ENCODE results near the gene STON2. TPM values are rescaled to one million over a fixed set of nuclear protein-coding genes. Genes with fewer than 3 reads are reported as not detected.

STON2 gene
- total RNA-seq, 1 donor from 2014 or later = not detected

DNA sequence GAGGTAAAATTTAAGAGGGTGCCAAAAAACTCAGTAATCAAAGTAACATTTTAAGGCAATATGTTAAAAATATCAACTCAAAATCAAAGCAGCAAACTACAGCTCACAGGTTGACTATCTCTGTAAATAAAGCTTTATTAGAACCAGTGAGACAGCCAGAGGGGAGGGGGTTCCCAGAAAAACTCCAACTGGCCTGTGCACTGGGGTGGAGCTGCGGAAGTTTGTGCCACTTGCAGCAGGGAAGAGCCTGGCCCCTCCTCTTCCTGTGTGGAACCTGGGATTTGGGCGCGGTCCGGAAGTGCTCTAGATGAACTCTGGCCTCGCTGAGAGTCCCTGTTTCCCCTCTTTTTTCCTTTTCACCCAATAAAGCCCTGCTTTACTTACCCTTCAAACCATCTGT, 8.1 kb downstream of the STON2 start:
- ATAC-seq (ENCODE audit: low read depth) (no peak), DNase-seq (no peak)
- H3K9me3 Mint-ChIP-seq = no peaks in the 10 kb centered on the region
- ChIA-PET POLR2A (no interaction called here), CTCF (no interaction called here)
- no peak overlapping the region for H3K27ac Mint-ChIP-seq
- intact Hi-C loops (cut with micrococcal nuclease) = no loop called here
- H3K36me3 Mint-ChIP-seq (ENCODE audit: low read depth) = no peaks in the 10 kb centered on the region
- H3K4me3 Mint-ChIP-seq = no peak overlapping the region
- peaks cover 5% of the 10 kb centered on the region for H3K27me3 Mint-ChIP-seq
- TF ChIP-seq, protein P1, sequence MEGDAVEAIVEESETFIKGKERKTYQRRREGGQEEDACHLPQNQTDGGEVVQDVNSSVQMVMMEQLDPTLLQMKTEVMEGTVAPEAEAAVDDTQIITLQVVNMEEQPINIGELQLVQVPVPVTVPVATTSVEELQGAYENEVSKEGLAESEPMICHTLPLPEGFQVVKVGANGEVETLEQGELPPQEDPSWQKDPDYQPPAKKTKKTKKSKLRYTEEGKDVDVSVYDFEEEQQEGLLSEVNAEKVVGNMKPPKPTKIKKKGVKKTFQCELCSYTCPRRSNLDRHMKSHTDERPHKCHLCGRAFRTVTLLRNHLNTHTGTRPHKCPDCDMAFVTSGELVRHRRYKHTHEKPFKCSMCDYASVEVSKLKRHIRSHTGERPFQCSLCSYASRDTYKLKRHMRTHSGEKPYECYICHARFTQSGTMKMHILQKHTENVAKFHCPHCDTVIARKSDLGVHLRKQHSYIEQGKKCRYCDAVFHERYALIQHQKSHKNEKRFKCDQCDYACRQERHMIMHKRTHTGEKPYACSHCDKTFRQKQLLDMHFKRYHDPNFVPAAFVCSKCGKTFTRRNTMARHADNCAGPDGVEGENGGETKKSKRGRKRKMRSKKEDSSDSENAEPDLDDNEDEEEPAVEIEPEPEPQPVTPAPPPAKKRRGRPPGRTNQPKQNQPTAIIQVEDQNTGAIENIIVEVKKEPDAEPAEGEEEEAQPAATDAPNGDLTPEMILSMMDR (IDR thresholded peaks at IDR 0.05) = no peak
- no peaks in the 10 kb centered on the region for H3K4me1 Mint-ChIP-seq

DNA sequence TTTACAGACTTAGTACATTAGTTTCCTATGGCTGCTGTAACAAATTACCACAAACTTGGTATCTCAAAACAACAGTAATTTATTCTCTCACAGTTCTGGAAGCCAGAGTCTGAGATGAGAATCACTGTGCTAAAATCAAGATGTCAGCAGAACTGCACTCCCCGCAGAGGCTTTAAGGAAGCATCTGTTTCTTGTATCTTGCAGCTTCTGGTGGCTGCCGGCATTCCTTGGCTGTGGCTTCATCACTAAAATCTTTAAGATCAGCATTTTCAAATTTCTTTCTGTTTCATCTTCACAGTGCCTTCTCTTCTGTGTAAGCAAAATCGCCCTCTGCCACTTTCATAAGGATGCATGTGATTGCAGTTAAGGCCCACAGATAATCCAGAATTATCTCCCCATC, 9.4 kb downstream of the STON2 start:
- no peak overlapping the region for H3K4me3 Mint-ChIP-seq
- H3K36me3 Mint-ChIP-seq (ENCODE audit: low read depth) = no peaks in the 10 kb centered on the region
- ChIA-PET POLR2A (no interaction called here), CTCF (no interaction called here)
- peaks cover 5% of the 10 kb centered on the region for H3K27me3 Mint-ChIP-seq
- no peaks in the 10 kb centered on the region for H3K4me1 Mint-ChIP-seq
- intact Hi-C loops (cut with micrococcal nuclease) = no loop called here
- no peaks in the 10 kb centered on the region for H3K9me3 Mint-ChIP-seq
- TF ChIP-seq, protein P1 (IDR thresholded peaks at IDR 0.05) = no peak
- no peak for DNase-seq
- H3K27ac Mint-ChIP-seq = no peak overlapping the region
- no peak for ATAC-seq (ENCODE audit: low read depth)

DNA sequence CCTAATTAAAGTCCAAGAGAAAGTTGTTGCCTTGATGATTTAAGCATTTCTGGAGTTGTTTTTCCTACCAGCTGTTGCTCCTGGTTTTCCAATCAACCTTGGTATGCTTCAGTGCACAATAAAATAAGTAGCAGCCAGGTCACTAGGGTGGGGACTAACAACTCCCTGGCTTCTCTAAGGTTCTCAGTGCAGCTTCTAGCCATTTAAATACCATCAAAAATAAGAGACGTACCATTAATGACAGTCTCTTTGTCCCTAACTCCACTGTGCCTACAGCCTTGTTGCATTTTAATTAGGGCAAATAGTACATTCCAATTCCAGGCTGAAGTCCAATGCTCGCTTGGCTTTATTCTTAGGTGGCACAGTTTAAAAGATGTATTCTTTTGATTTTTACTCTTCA, 11.8 kb downstream of the STON2 start:
- no peaks in the 10 kb centered on the region for H3K4me1 Mint-ChIP-seq
- POLR2A ChIA-PET = no interaction called here

DNA sequence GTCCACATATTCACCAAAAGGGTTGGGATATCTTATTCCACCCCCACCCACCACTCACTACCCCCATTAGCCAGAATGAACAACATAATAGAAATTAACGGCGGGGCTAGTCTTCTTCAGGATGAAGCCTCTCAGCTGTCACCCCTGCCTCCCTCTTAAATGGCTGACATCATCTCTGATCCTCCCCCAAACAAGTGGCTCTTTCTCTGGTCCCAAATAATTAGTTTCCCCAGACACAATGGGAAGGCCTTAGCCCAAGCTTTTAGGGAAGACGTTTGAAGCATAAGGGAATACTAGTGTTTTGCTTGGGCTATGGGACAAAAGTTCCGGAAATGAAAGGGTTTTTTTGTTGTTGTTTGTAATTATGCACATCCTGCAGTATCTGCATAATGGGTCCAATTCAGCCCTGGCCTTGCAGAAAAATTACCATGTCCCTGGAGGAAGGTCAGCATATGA, 13.8 kb downstream of the STON2 start:
- ChIA-PET CTCF (no interaction called here), POLR2A (no interaction called here)
- ATAC-seq (ENCODE audit: low read depth) (no peak), DNase-seq (no peak)
- TF ChIP-seq, protein P1 (IDR thresholded peaks at IDR 0.05) = no peak
- Mint-ChIP-seq H3K9me3 (no peaks in the 10 kb centered on the region), H3K27me3 (peaks cover 5% of the 10 kb centered on the region), H3K4me3 (no peak overlapping the region), H3K27ac (no peak overlapping the region), H3K4me1 (no peaks in the 10 kb centered on the region), H3K36me3 (ENCODE audit: low read depth) (no peaks in the 10 kb centered on the region)
- intact Hi-C loops (cut with micrococcal nuclease) = no loop called here

More for the DNA sequence above, 11.8 kb downstream of the STON2 start:
- TF ChIP-seq, protein P1 (IDR thresholded peaks at IDR 0.05) = no peak
- intact Hi-C loops (cut with micrococcal nuclease) = no loop called here
- Mint-ChIP-seq H3K4me3 (no peak overlapping the region), H3K36me3 (ENCODE audit: low read depth) (no peaks in the 10 kb centered on the region), H3K9me3 (no peaks in the 10 kb centered on the region), H3K27ac (no peak overlapping the region), H3K27me3 (peaks cover 5% of the 10 kb centered on the region)
- ATAC-seq (ENCODE audit: low read depth) (no peak), DNase-seq (no peak)
- CTCF ChIA-PET = no interaction called here

DNA sequence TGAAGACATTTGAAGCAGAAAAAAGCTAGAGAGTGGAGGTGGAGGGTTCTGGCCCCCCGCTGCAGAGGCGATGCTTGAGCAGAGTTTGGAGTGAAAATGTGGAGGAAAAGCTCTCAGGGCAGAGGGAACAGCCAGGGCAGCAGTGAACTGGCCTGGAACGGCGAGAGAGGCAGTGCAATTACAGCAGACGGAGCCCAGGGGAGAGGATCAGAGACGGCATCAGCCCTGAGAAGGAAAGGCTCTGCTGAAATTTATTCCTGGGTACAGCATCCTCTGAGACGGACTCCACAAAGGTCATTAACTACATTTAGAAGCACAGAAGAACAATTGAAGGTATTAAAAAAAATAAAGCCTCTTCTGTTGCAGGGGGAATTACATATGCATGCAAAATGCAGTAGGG, 14.2 kb downstream of the STON2 start:
- H3K4me1 Mint-ChIP-seq = no peaks in the 10 kb centered on the region
- peaks cover 5% of the 10 kb centered on the region for H3K27me3 Mint-ChIP-seq
- no peak for ATAC-seq (ENCODE audit: low read depth)
- DNase-seq = no peak
- no peak overlapping the region for H3K4me3 Mint-ChIP-seq
- H3K36me3 Mint-ChIP-seq (ENCODE audit: low read depth) = no peaks in the 10 kb centered on the region
- intact Hi-C loops (cut with micrococcal nuclease) = no loop called here
- TF ChIP-seq, protein P1 (IDR thresholded peaks at IDR 0.05) = no peak
- ChIA-PET CTCF (no interaction called here), POLR2A (no interaction called here)
- H3K27ac Mint-ChIP-seq = no peak overlapping the region
- H3K9me3 Mint-ChIP-seq = no peaks in the 10 kb centered on the region

Data from activated B cell treated with CpG ODN at 0.5 μM for 24 hours (primary cell).